K562 (cell line): ENCODE results near the gene UBN2. TPM values are rescaled to one million over a fixed set of nuclear protein-coding genes. Genes with fewer than 3 reads are reported as not detected.
A peak's percentile ranks its signal among the peaks of the same experiment; 100 is the strongest.

ENCODE experiments used
- ARHGAP35 ChIP-seq: fragments of 450-650 bp; IDR thresholded peaks from 2 replicates; pipeline ENCODE4 v1.6.1; 2018; ENCODE audit not compliant: partially characterized antibody
- ASH1L ChIP-seq: fragments of 450-650 bp; IDR thresholded peaks from 2 replicates; pipeline ENCODE4 v1.6.1; 2018; ENCODE audit warnings: borderline replicate concordance, mild to moderate bottlenecking, low read depth; ENCODE audit not compliant: partially characterized antibody
- BACH1 ChIP-seq: fragments of 200-800 bp; sonication (Bioruptor generic); IDR thresholded peaks from 2 replicates; pipeline ENCODE4 v1.6.1; 2016; ENCODE audit warnings: missing genetic modification characterization, missing compliant biosample characterization
- CCNT2 ChIP-seq: IDR thresholded peaks from 2 replicates; pipeline ENCODE4 v1.6.1; 2011; ENCODE audit warnings: borderline replicate concordance, low read depth, mild to moderate bottlenecking, moderate library complexity, mixed read lengths, low read length; ENCODE audit not compliant: insufficient read length; ENCODE audit errors: extremely low read depth
- CUX1 ChIP-seq: fragments of 200-800 bp; sonication (Bioruptor generic); IDR thresholded peaks from 2 replicates; pipeline ENCODE4 v1.6.1; 2016; ENCODE audit warnings: missing genetic modification characterization, missing compliant biosample characterization
- FOXA3 ChIP-seq, 2 experiments: fragments of 450-650 bp in 1 of 2; sonication (generic) in 1 of 2; formaldehyde crosslinking; IDR thresholded peaks in 1 of 2; conservative IDR thresholded peaks in 1 of 2; 2 replicates each; pipeline versions ENCODE4 v1.4.0 to v1.8.0; 2020 to 2022; ENCODE audit warnings: mild to moderate bottlenecking in 2 of 2, missing genetic modification reagents in 1 of 2
- GMEB1 ChIP-seq: fragments of 250-450 bp; sonication (Bioruptor Pico); IDR thresholded peaks from 2 replicates; pipeline ENCODE4 v1.4.0; 2020; ENCODE audit warnings: mild to moderate bottlenecking
- GTF2A2 ChIP-seq: IDR thresholded peaks from 2 replicates; pipeline ENCODE4 v1.6.1; 2016; ENCODE audit warnings: mild to moderate bottlenecking, missing genetic modification characterization, missing compliant biosample characterization
- KLF13 ChIP-seq: fragments of 450-650 bp; IDR thresholded peaks from 2 replicates; pipeline ENCODE4 v1.6.1; 2016; ENCODE audit warnings: missing genetic modification characterization, low read depth, mild to moderate bottlenecking, missing compliant biosample characterization, moderate library complexity, borderline replicate concordance
- MXD1 ChIP-seq: fragments of 250-450 bp; sonication (Bioruptor Pico); IDR thresholded peaks from 2 replicates; pipeline ENCODE4 v1.8.0; 2021; ENCODE audit warnings: borderline replicate concordance, mild to moderate bottlenecking, moderate library complexity; ENCODE audit not compliant: poor library complexity, severe bottlenecking
- NONO ChIP-seq, 2 experiments: fragments of 200-400 bp in 1 of 2; fragments of 450-650 bp in 1 of 2; formaldehyde crosslinking in 1 of 2; IDR thresholded peaks; 2 replicates each; pipeline ENCODE4 v1.6.1; 2017; ENCODE audit warnings: low read depth in 2 of 2, mild to moderate bottlenecking in 2 of 2, moderate library complexity in 2 of 2, low read length in 1 of 2
- NR1H2 ChIP-seq: sonication (generic); formaldehyde crosslinking; IDR thresholded peaks from 2 replicates; pipeline ENCODE4 v1.4.0; 2020; ENCODE audit warnings: mild to moderate bottlenecking, missing genetic modification reagents
- PTBP1 ChIP-seq: fragments of 200-400 bp; formaldehyde crosslinking; IDR thresholded peaks from 2 replicates; pipeline ENCODE4 v1.6.1; 2017; ENCODE audit warnings: low read depth, low read length
- RBM34 ChIP-seq: fragments of 200-400 bp; formaldehyde crosslinking; IDR thresholded peaks from 2 replicates; pipeline ENCODE4 v1.6.1; 2018; ENCODE audit warnings: low read length, borderline replicate concordance; ENCODE audit not compliant: insufficient read depth
- TAF1 ChIP-seq: IDR thresholded peaks from 2 replicates; pipeline ENCODE4 v1.6.1; 2011; ENCODE audit warnings: mild to moderate bottlenecking, low read length, moderate library complexity; ENCODE audit not compliant: insufficient read depth, control insufficient read depth, severe bottlenecking; ENCODE audit errors: extremely low read depth
- ZNF197 ChIP-seq: fragments of 200-800 bp; sonication (Bioruptor generic); IDR thresholded peaks from 2 replicates; pipeline ENCODE4 v1.6.1; 2016; ENCODE audit warnings: low read depth, missing genetic modification characterization, missing compliant biosample characterization
- ZNF717 ChIP-seq: fragments of 250-450 bp; sonication (Bioruptor Pico); IDR thresholded peaks from 2 replicates; pipeline ENCODE4 v1.5.0; 2021
- ZNF766 ChIP-seq: fragments of 200-800 bp; sonication (Bioruptor generic); conservative IDR thresholded peaks from 2 replicates; pipeline ENCODE4 v1.6.1; 2016; ENCODE audit warnings: missing genetic modification characterization, missing compliant biosample characterization
- ZNF778 ChIP-seq: fragments of 450-650 bp; formaldehyde crosslinking; IDR thresholded peaks from 2 replicates; pipeline ENCODE4 v1.4.0; 2020; ENCODE audit warnings: mild to moderate bottlenecking, moderate library complexity
- polyA plus RNA-seq, 8 experiments: library from polyadenylated mRNA; depleted of rRNA in 4 of 8; stranded (reverse) in 5 of 8; unstranded in 3 of 8; fragments of >200 nt; fragmentation: Nextera tagmentation in 2 of 8; fragmentation: Illumina TruSeq in 1 of 8; extraction: Ambion mirVana in 2 of 8; extraction: Trizol in 1 of 8; gene quantifications; 2 replicates each; pipeline versions ENCODE4 v1.2.1 to v1.2.3, GENCODE V29; 2011 to 2014; ENCODE audit warnings: inconsistent platforms in 1 of 8, missing spikeins in 1 of 8
- total RNA-seq, 7 experiments: library from RNA; depleted of rRNA in 6 of 7; stranded (reverse); fragments of >200 nt in 6 of 7; fragmentation: Illumina TruSeq in 2 of 7; extraction: Trizol in 2 of 7; gene quantifications; 2 replicates each; pipeline versions ENCODE4 v1.2.1 to v1.2.3, GENCODE V29; 2011 to 2021; ENCODE audit warnings: low replicate concordance in 1 of 7

Gene UBN2
- total and polyA plus RNA-seq, 9 of the 15 experiments (the other 6 are each of a cell fraction or from before 2014, with no cell fraction given): 1.2 to 19.5 (median 9.9) TPM

- TF ChIP-seq CUX1 (CRISPR knock-in tag) (0 out of 2 replicates have a peak, but pooled peaks have one; percentile 2), ARHGAP35 (no peak), KLF13 (peak; percentile 67), MXD1 (CRISPR knock-in tag) (no peak), NONO (IDR thresholded peaks at IDR 0.05; ENCODE audit: low read depth in 2 of 2, low read length in 1 of 2) (peak; percentile 27 to 71; a peak in 1 of 4 replicates), GMEB1 (CRISPR knock-in tag) (peak; percentile 97), ZNF197 (CRISPR knock-in tag) (peak; percentile 90), TAF1 (peak; percentile 63), ASH1L (no peak), ZNF717 (CRISPR knock-in tag) (no peak), CCNT2 (peak; percentile 88), GTF2A2 (tag) (no peak), ZNF766 (CRISPR knock-in tag) (peak; percentile 92), FOXA3 (CRISPR knock-in tag; conservative IDR thresholded peaks at IDR 0.05 in 1 of 2, IDR thresholded peaks at IDR 0.05 in 1 of 2) (no peak), BACH1 (tag) (peak; percentile 85), RBM34 (no peak), PTBP1 (peak; percentile 76; the same call in 1 of the 2 replicates), NR1H2 (CRISPR knock-in tag) (peak; percentile 98), ZNF778 (no peak)
Measured at GRCh38 chr7:139340037-139340807, 109.2 kb downstream of the UBN2 start (continued).
